VCaP (cell line): ENCODE data around the gene ELF3.

ENCODE experiments used
- H3K27ac ChIP-seq: fragments of 450-650 bp; 2 replicates; pipeline ENCODE4 v1.5.1; 2017
- CTCF ChIP-seq: fragments of 450-650 bp; conservative IDR thresholded peaks from 2 replicates; pipeline ENCODE4 v1.5.1; 2017; ENCODE audit warnings: mild to moderate bottlenecking, moderate library complexity

ELF3 gene

GRCh38 chr1:202029727-202030126 is 19.3 kb downstream of the ELF3 start:
- no peak overlapping the region for H3K27ac ChIP-seq
- TF ChIP-seq CTCF = no peak

- H3K27ac ChIP-seq = peak overlapping the region; percentile 93
- no peak for TF ChIP-seq CTCF
Observed at GRCh38 chr1:202031796-202032195, 21.4 kb downstream of the ELF3 start.

GRCh38 chr1:202034149-202034682 is 23.8 kb downstream of the ELF3 start:
- peak overlapping the region; percentile 93 for H3K27ac ChIP-seq
- no peak for TF ChIP-seq CTCF

GRCh38 chr1:202034683-202035462 is 24.5 kb downstream of the ELF3 start:
- peak overlapping the region; percentile 93 for H3K27ac ChIP-seq
- no peak for TF ChIP-seq CTCF

- H3K27ac ChIP-seq = peak overlapping the region; percentile 93
- TF ChIP-seq CTCF = no peak
Observed at GRCh38 chr1:202036595-202037387, 26.4 kb downstream of the ELF3 start.

GRCh38 chr1:202037706-202038296 is 27.4 kb downstream of the ELF3 start:
- TF ChIP-seq CTCF = no peak
- H3K27ac ChIP-seq = peak overlapping the region; percentile 93; the same call in 1 of the 2 replicates
